Mammary epithelial cell (primary cell): ENCODE measurements around the gene ERN1.

Experiments
- CTCF ChIP-seq, 2 donors: IDR thresholded peaks in 1 of 2; conservative IDR thresholded peaks in 1 of 2; 2 replicates each; pipeline ENCODE4 v1.5.1; 2011 to 2012; ENCODE audit warnings: inconsistent platforms in 2 of 2, low read length in 2 of 2, mild to moderate bottlenecking in 2 of 2, control low read depth in 1 of 2, low read depth in 1 of 2; ENCODE audit not compliant: insufficient read depth in 1 of 2; ENCODE audit errors: extremely low read depth in 1 of 2
- EZH2 ChIP-seq: IDR thresholded peaks from 2 replicates; pipeline ENCODE4 v1.6.1; 2012; ENCODE audit warnings: low read length, inconsistent platforms, borderline replicate concordance

- TF ChIP-seq CTCF (conservative IDR thresholded peaks at IDR 0.05 in 1 of 2, IDR thresholded peaks at IDR 0.05 in 1 of 2; ENCODE audit: extremely low read depth in 1 of 2, insufficient read depth in 1 of 2, low read depth in 1 of 2, low read length in 2 of 2), result no peak
- TF ChIP-seq EZH2, result no peak
Measured at GRCh38 chr17:64134216-64134970, 4.4 kb upstream of the ERN1 start.
